Psoas muscle (tissue), 8 donors: ENCODE measurements around the gene CCDC92. TPM values are rescaled to one million over a fixed set of nuclear protein-coding genes. Genes with fewer than 3 reads are reported as not detected.
A peak's percentile ranks its signal among the peaks of the same experiment; 100 is the strongest.

Experiments used
- ATAC-seq, 4 donors: fragments of 200-7000 bp; cut with Tn5 transposase; one replicate each; pipeline ENCODE4 v1.9.1; 2020; ENCODE audit warnings: moderate library complexity in 3 of 4, mild to moderate bottlenecking in 2 of 4
- DNase-seq, 2 donors: peaks; one replicate each; pipeline ENCODE4 v3.0.0-alpha.2; 2020
- H3K27ac ChIP-seq: fragments of 200-600 bp; one replicate; pipeline ENCODE4 v1.8.0; 2022
- H3K27me3 ChIP-seq, 3 donors: fragments of 200-600 bp in 1 of 3; one replicate each; pipeline versions ENCODE4 v1.6.1 to v1.8.0; 2013 to 2022; ENCODE audit warnings: low read length in 2 of 3, mild to moderate bottlenecking in 2 of 3, moderate library complexity in 1 of 3; ENCODE audit not compliant: insufficient read depth in 3 of 3
- H3K36me3 ChIP-seq, 2 donors: fragments of 200-600 bp in 1 of 2; one replicate each; pipeline versions ENCODE4 v1.6.1 to v1.8.0; 2013 to 2022; ENCODE audit warnings: low read depth in 1 of 2, mild to moderate bottlenecking in 1 of 2, moderate library complexity in 1 of 2; ENCODE audit not compliant: insufficient read depth in 1 of 2
- H3K4me1 ChIP-seq: fragments of 200-600 bp; one replicate; pipeline ENCODE4 v1.8.0; 2022
- H3K4me3 ChIP-seq: fragments of 200-600 bp; one replicate; pipeline ENCODE4 v1.8.0; 2022; ENCODE audit warnings: mild to moderate bottlenecking
- H3K9me3 ChIP-seq: fragments of 200-600 bp; one replicate; pipeline ENCODE4 v1.8.0; 2022
- CTCF ChIP-seq: fragments of 200-600 bp; IDR thresholded peaks from one replicate; pipeline ENCODE4 v1.8.0; 2022; ENCODE audit warnings: antibody characterized with exemption
- WGBS, 3 donors: extraction: QIAGEN DNeasy Blood & Tissue Kit; methylation state at CpG; one replicate each; pipeline versions ENCODE4 v1.1.6 to v1.1.7; 2013; 5-methylcytosine and 5-hydroxymethylcytosine counted together
- intact Hi-C, 2 donors: fragments of 100-400 bp; cut with DNase I; formaldehyde crosslinking; loops; one replicate each; pipeline versions ENCODE4 v1.11.0 to v1.14.2; 2022
- polyA plus RNA-seq, 3 donors: library from polyadenylated mRNA; stranded (reverse); fragments of 200-250 nt; gene quantifications; one replicate each; pipeline ENCODE4 v1.2.3, GENCODE V29; 2013
- total RNA-seq, 4 donors: library from RNA; stranded (reverse); fragmentation: NEBNext Ultra II Directional in 2 of 4; extraction: Animal tissue kit (Norgen Biotek cat#: 25700) in 2 of 4; gene quantifications; one replicate each; pipeline versions ENCODE4 v1.2.1 to v1.2.4, GENCODE V29; 2021 to 2023
- donor health status: healthy with polysubstance abuse.
- donor health status: DM: no; HTN: no; CAD: no; lungs with moderate emphysema.
- donor health status: Bipolar disorder and iron deficiency.
- donor health status: healthy.
- donor health status: DM: yes; HTN: yes; CAD: no.
- donor health status: DM: no; HTN: no; CAD: no.
- donor health status: DM: no; HTN: no; CAD: no.
- donor health status: DM: yes; HTN: yes; CAD: no.

Gene CCDC92
- total and polyA plus RNA-seq, 7 donors, result 27.9 to 83.2 (median 41.1) TPM

GRCh38 chr12:123906711-123907420 is 65.8 kb downstream of the CCDC92 start:
- Histone ChIP-seq H3K4me3 (no peak overlapping the region), H3K27me3 (no peaks in the 10 kb centered on the region), H3K36me3 (no peaks in the 10 kb centered on the region), H3K9me3 (no peaks in the 10 kb centered on the region), H3K4me1 (no peaks in the 10 kb centered on the region), H3K27ac (no peak overlapping the region)
- no peak for TF ChIP-seq CTCF
- ATAC-seq (no peak), DNase-seq (peak in 1 of 2 donors; percentile 5)
- 91 to 96% (median 92%) methylated on average over 7 of the region's 7 CpGs for WGBS, 3 donors
- intact Hi-C loops, result loop anchor here in 1 of 2 donors (5.0 kb wide), 1 partner anchor 120 kb away; no protein-coding TSS in a partner anchor

- 28 to 37% (median 35%) methylated on average over 9 of the region's 9 CpGs for WGBS, 3 donors
- H3K4me3 ChIP-seq, result no peak overlapping the region
- H3K27ac ChIP-seq, result no peak overlapping the region
- H3K27me3 ChIP-seq, result no peaks in the 10 kb centered on the region
- ATAC-seq (peak in 2 of 4 donors; percentile 50 to 56), DNase-seq (no peak)
- no peaks in the 10 kb centered on the region for H3K9me3 ChIP-seq
- intact Hi-C loops, result loop anchor here (2.0 to 5.0 kb wide), 2 partner anchors 79 to 122 kb away; no protein-coding TSS in a partner anchor
- H3K4me1 ChIP-seq, result no peaks in the 10 kb centered on the region
- no peaks in the 10 kb centered on the region for H3K36me3 ChIP-seq
- TF ChIP-seq CTCF, result peak; percentile 68
These were observed 67.2 kb downstream of the CCDC92 start for GRCh38 chr12:123905319-123905925.

GRCh38 chr12:123903301-123904065 is 69.1 kb downstream of the CCDC92 start:
- Histone ChIP-seq H3K4me1 (no peaks in the 10 kb centered on the region), H3K9me3 (no peaks in the 10 kb centered on the region), H3K36me3 (no peaks in the 10 kb centered on the region), H3K27ac (no peak overlapping the region), H3K27me3 (peaks cover 0 to 2% (median 0%) of the 10 kb centered on the region in 3 donors), H3K4me3 (no peak overlapping the region)
- DNase-seq, result no peak
- WGBS, 3 donors, result 74 to 76% (median 75%) methylated on average over 22 of the region's 22 CpGs
- intact Hi-C loops, result loop anchor here (2.0 kb wide), 1 partner anchor 81 kb away; no protein-coding TSS in a partner anchor
- no peak for TF ChIP-seq CTCF
- no peak for ATAC-seq

- H3K27ac ChIP-seq, result no peak overlapping the region
- DNase-seq, result no peak
- TF ChIP-seq CTCF, result no peak
- peaks cover 0 to 4% (median 2%) of the 10 kb centered on the region in 3 donors for H3K27me3 ChIP-seq
- no peaks in the 10 kb centered on the region for H3K36me3 ChIP-seq
- no peak overlapping the region for H3K4me3 ChIP-seq
- 91 to 97% (median 94%) methylated on average over 13 of the region's 13 CpGs for WGBS, 3 donors
- no peaks in the 10 kb centered on the region for H3K9me3 ChIP-seq
- intact Hi-C loops, result no loop called here
- no peak for ATAC-seq
- H3K4me1 ChIP-seq, result no peaks in the 10 kb centered on the region
These were observed 69.8 kb downstream of the CCDC92 start for GRCh38 chr12:123902821-123903220.
